Non-pigmented ciliary epithelial cell (primary cell): Measurements from ENCODE around the gene NFIB.

Source experiments
- DNase-seq: peaks from one replicate; pipeline ENCODE4 v3.0.0-alpha.2; 2010; ENCODE audit warnings: low read depth

NFIB gene

GRCh38 chr9:14245901-14246525 is 67.9 kb downstream of the NFIB start:
- DNase-seq, result no peak

GRCh38 chr9:14243514-14244042 is 70.4 kb downstream of the NFIB start:
- no peak for DNase-seq

DNA sequence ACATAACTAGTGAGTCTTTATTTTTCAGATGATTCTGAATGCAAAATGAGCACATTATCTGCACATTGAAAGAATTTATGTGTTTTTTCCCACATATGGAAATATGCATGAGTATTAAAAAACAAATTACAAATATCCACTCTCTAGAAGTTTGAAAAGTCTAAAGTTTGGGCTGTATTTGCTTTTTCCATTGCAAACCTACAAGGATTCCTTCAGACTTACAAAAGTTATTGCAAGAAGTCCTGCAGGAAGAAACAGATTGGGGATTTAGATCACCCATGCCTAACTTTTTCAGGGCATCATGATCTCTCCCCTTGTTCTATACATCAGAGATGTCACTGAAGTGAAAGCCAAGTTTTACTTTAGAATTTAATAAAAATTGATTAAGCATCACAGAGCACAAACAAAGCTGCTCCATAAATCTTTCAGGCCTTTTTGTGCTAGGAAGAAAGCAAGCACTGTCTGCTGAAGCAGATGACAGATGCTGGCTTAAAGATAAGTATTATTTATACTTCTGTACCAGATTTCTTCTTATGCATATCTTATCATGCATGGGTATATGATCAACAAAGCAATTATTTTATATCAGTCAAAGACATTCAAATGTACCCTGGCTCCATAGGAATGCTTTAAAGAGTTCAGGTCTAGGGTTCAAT is 71.7 kb downstream of the NFIB start:
- no peak for DNase-seq

- no peak for DNase-seq
These were observed 73.4 kb downstream of the NFIB start for GRCh38 chr9:14240537-14240936.

DNA sequence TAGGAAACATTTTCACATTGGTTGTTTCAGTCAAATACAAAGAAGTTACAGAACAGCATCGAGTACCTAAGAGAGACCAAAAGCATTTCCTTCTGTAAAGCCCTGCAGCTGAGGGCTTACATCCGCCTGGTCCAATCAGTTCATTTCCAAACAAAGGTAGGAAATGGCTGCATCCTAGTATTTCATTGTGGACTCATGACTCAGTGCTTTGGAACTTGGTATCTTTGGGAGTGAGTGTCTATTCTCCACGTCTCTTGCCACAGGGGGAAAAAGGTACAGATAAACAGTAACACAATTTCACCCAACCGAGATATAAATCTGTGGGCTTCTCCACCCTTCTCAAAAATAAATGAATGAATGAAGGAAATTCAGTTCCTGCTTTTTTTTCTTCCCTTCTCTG is 75.4 kb downstream of the NFIB start:
- DNase-seq, result no peak

DNA sequence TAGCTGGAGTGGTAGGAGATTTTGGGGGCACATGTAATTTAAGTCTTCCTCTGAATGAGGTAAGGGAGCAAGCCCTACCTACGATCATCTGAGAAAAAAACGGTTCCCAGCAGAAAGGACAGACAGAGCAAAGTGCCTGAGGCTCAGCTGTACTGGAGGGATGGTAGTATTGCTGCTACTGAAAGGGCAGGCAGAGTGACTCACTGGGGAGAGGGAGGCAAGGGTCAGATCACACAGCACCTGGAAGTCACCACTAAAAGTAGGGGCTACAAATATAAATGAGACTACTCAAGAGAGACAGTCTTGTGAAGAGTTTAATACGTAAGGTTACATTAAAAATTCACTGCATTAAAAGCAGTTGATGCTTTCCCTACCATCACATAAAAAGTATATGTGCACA is 75.9 kb downstream of the NFIB start:
- no peak for DNase-seq

GRCh38 chr9:14236591-14236990 is 77.3 kb downstream of the NFIB start:
- DNase-seq, result no peak

DNA sequence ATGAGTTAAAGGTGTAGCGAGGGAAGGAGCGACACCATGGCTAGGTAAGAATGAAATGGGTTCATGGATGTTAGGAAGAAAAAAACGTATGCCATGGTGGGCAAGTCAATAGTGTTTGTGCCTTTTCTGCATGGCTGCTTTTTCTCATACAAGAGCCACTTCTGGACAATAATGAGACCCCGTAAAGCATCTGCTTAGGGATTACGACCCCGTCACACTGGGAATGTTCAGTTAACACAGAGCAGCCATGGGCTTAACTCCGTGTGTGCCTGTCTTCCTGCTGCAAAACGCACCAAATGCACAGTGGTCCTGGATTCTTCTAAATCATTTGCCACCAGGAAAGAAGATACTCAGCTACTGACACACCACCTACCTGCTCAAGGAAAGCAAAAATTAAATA is 81.8 kb downstream of the NFIB start:
- DNase-seq, result no peak

DNA sequence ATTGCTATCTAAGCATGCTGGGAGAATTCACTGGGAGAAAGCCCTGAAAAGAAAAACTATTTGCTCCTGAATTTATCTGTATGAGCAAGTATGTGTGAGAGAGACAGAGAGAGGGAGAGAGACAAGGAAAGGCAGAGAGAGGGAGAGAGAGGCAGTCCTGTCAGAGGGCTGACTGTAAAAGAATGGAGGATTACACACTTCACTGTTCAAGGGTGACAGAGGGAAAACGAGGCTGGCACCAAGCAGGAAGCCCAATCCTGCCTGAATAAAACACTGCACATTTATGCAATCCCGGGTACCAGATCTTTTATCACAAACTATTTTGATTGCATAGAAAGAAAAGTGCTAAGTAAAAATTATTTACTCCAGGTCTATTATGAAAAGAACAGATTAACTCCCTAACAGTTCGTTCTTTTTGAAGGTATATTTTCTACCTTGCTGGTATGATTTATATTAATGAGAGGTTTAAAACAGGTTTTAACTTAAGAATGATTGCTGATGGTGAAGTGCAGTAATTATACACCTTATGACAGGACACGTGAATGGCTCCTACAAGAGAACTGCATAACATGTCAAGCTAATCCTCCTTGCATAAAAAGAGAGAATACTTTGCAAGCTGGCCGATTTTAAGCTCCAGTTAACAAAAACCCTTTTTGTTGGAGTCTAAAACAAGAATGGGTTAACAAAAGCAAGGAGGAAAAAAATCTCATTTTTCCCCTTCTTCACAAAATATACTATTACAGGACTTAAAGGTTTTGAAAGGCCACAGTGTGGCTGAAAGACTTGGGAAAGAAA is 82.5 kb downstream of the NFIB start:
- DNase-seq, result no peak

DNA sequence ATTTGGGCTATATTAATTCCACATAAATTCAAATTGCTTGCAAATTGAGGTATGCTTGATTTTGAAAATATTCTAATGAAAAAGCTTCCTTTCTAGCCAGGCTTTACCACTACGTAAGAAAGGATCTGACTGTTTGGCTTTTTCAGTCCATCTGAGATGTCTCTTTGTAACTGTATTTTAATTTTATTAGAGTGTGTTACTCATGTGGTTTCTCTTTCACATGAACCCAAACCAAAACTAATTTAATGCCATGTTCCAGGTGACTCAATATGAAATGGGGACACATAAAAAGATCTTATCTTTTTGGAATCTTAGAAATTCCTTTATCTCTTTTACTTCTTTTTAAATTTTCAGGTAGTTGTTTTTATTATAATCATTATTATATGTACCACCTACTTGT is 85.3 kb downstream of the NFIB start:
- no peak for DNase-seq

DNA sequence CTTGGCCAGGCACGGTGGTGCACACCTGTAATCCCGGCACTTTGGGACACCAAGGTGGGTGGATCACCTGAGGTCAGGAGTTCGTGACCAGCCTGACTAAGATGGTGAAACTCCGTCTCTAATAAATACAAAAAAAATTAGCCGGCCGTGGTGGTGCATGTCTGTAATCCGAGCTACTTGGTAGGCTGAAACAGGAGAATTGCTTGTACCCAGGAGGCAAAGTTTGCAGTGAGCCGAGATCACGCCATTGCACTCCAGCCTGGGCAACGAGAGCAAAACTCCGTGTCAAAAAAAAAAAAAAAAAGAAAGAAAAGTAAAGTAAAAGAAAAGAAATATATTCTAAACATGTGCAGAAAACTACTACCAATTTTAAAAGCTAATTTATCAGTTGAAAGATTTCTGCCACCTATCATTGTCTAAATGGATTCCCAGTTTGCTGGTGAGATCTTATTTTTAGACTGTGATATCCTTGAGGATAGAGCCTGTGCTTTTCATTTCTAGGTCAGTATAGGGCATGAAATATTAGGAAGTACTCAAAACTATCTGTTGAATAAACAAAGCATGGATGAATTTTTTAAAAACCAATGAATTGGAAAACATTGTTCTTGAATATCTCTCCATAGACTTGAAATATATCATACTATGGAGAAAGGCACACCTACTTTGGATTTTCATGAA is 86.9 kb downstream of the NFIB start:
- DNase-seq, result no peak

DNA sequence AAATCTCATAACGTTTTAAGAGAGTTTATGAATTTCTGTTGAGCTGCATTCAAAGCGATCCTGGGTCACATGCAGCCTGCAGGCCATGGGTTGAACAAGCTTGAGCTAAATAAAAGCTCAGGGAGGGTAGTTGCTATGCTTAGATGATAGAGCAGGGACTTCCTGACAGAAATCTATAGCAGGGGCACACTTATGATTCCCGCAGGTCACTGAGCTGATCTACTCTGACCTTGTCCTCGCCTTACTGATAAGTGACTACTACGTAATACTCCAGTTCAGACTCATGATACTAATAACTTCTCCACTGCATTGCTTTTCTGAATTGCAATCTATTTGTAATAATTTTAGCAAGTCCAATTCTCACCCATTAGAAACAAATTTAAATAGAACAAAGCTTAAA is 90.9 kb downstream of the NFIB start:
- DNase-seq, result no peak

DNA sequence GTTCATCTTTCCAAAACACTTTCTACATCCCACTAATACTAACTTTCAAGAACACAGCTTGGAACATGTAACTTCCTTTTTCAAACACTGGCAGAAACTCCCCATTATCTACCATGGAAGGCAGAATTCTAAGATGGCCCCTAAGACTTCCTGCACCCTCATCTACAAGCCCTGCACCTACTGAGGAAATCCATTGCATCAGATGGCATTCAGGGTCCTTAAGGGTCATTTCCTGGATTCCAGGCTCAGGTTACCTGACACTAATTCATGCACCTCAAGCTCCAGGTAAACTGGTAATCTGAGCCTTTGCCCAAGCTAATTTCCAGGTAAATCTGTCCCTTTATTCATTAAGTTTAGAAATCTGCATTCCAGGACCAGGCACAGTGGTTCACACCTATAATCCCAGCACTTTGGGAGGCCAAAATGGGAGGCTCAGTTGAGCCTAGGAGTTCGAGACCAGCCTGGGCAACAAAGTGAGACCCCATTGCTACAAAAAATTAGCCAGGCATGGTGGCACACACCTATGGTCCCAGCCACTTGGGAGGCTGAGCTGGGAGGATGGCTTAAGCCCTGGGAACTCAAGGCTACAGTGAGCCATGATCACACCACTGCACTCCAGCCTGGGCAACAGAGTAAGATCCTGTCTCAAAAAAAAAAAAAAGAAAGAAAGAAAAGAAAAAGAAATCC is 91.6 kb downstream of the NFIB start:
- DNase-seq, result no peak

- no peak for DNase-seq
These were observed 92.4 kb downstream of the NFIB start for GRCh38 chr9:14221558-14221957.

DNA sequence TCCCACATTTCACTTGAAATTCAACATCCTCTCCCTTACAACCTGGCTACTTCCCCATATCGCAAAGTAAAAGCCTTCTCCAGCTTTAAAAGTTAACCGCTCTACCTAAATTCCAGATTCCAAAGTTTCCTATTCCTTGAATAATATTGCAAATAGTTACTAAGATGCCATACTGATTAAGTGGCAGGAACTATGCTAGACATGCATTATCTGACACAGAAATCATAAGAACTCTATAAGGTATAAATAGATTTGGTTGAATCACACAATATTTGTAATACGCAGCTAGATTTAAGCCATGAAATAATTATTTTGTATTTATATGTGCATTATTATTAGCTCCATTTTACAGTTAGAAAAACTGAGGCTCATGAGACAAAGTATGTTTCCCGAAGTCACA is 92.8 kb downstream of the NFIB start:
- no peak for DNase-seq

GRCh38 chr9:14220256-14220655 is 93.7 kb downstream of the NFIB start:
- no peak for DNase-seq

DNA sequence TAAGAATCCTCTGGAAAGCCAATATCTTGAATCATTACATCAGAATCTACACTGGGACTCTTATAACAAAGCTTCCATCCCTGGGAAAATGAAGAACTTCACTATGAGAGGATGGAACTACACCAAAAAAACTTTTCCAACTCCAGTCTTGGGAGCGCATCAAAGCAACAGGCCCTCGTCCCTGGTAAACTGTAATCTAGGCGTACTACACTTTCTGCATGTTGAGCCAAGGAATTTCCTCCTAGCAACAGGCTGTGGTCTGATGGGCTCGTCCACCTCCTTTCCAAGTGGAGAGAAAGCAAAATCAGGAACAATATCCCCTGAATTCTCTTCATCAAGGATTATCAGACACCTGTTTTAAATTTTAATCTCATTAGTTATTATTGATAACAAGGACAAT is 94.1 kb downstream of the NFIB start:
- no peak for DNase-seq

GRCh38 chr9:14218253-14218652 is 95.7 kb downstream of the NFIB start:
- no peak for DNase-seq

DNA sequence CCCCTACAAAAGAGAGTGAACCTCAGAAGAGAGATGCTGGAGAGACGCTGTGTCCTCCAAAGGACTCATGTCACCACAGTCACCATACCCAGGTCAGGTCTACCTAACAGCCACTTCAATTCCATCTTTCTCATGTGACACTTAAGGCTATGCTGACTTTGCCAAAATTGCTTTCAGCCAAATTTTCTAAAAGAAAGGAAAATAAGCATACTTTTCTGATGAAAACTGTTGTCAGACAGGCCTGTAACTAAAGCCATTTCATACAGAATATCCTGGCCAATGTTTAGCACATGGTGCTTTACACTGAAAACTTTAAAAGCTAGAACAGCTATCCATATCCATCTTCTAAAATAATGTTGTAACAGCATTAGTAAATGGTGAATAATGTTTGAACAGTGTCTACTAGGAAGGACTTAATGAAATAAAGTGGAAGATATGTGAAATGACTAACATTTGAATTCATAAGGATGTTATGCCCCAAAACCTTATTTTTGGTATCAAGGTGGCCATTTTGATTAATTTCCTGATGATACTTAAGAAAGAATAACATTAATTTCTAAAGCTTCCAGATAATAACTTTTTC is 97.2 kb downstream of the NFIB start:
- no peak for DNase-seq

DNA sequence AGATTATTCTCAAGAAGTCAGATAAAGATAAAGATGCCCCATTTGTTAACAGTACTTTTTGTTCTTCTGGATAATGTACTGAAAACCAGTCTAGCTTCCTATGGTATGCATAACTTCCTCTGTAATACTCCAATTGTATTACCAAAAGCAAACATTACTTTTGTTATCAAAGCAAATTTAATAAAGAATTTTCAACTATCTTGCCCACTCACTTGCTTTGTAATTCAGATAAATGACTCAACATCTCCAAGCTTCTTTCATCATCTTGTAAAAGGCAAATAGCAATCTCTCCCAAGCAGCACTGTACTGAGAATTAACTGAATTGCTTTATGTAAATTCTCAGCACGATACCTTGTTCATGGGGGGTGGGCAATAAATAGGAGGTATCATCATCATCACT is 98.3 kb downstream of the NFIB start:
- DNase-seq, result peak; percentile 38

DNA sequence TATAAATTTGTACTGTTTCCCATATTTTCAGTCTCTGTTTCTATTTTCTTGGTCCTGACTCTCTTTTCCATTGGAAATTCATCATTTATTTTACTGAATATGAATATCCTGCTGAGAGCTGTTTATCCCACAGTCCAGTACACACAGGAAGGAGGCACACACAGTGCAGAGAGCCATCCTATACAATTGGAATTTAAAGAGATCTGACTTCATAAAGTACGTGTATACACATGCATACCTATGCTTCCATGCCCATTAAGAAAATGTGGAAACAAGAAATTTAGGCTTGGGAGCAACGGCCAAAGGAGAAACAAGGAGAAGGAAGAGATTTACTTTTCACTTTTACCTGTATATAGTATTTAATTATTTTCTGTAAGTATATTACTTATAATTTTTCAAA is 99.2 kb downstream of the NFIB start:
- no peak for DNase-seq
